IMR-90 (cell line): ENCODE measurements around the gene LIPJ. TPM values are rescaled to one million over a fixed set of nuclear protein-coding genes. Genes with fewer than 3 reads are reported as not detected.

ENCODE experiments used
- ATAC-seq: fragments of 200-7000 bp; cut with Tn5 transposase; 2 replicates; pipeline ENCODE4 v1.9.1; 2020; ENCODE audit warnings: low read depth, mild to moderate bottlenecking, moderate library complexity
- BruUV-seq: library from RNA; stranded (reverse); fragments of 400-500 nt; replicated peaks from 2 replicates; lab custom pipeline; 2021; lab: Mats Ljungman, UMichigan
- CTCF ChIA-PET: fragments of 300-600 bp; formaldehyde crosslinking; extraction: SDS; loops from one replicate; lab custom pipeline; 2021; ENCODE audit warnings: antibody characterized with exemption; lab: Yijun Ruan, JAX
- POLR2A ChIA-PET: fragments of 300-600 bp; sonication (Branson Sonifier 250); formaldehyde crosslinking; loops from one replicate; lab custom pipeline; 2022; ENCODE audit warnings: antibody characterized with exemption; ENCODE audit not compliant: unreplicated experiment; lab: Charles Lee
- DNase-seq: peaks from one replicate; pipeline ENCODE4 v3.0.0; 2013
- H2AFZ ChIP-seq: replicated peaks from 2 replicates; pipeline ENCODE3; 2013; ENCODE audit warnings: low read length, mild to moderate bottlenecking; ENCODE audit not compliant: poor library complexity
- H2AK5ac ChIP-seq: 2 replicates; pipeline ENCODE4 v1.6.1; 2013; ENCODE audit warnings: low read depth, low read length, inconsistent platforms
- H2AK9ac ChIP-seq: replicated peaks from 2 replicates; pipeline ENCODE3; 2013; ENCODE audit warnings: mild to moderate bottlenecking, low read depth, low read length, moderate library complexity; ENCODE audit not compliant: poor library complexity
- H2BK120ac ChIP-seq: 2 replicates; pipeline ENCODE4 v1.6.1; 2013; ENCODE audit warnings: low read depth, low read length, inconsistent platforms
- H2BK15ac ChIP-seq: 3 replicates; pipeline ENCODE4 v1.6.1; 2013; ENCODE audit warnings: low read depth, low read length, inconsistent platforms
- H2BK20ac ChIP-seq: 2 replicates; pipeline ENCODE4 v1.6.1; 2013; ENCODE audit warnings: low read depth, mild to moderate bottlenecking, inconsistent platforms, low read length, moderate library complexity
- H2BK5ac ChIP-seq: 2 replicates; pipeline ENCODE4 v1.6.1; 2013; ENCODE audit warnings: mild to moderate bottlenecking, low read depth, low read length, inconsistent platforms; ENCODE audit not compliant: poor library complexity, severe bottlenecking
- H3K14ac ChIP-seq: replicated peaks from 2 replicates; pipeline ENCODE4 v1.6.1; 2013; ENCODE audit warnings: low read depth, low read length, inconsistent platforms
- H3K18ac ChIP-seq: 2 replicates; pipeline ENCODE4 v1.6.1; 2013; ENCODE audit warnings: low read depth, low read length, control low read depth
- H3K23ac ChIP-seq: 2 replicates; pipeline ENCODE4 v1.6.1; 2013; ENCODE audit warnings: low read depth, low read length, inconsistent platforms
- H3K27ac ChIP-seq: 2 replicates; pipeline ENCODE4 v1.5.1; 2013; ENCODE audit warnings: mild to moderate bottlenecking, control low read depth, low read length; ENCODE audit not compliant: insufficient read depth
- H3K27me3 ChIP-seq: 2 replicates; pipeline ENCODE4 v1.6.1; 2013; ENCODE audit warnings: low read length; ENCODE audit not compliant: control insufficient read depth, insufficient read depth
- H3K36me3 ChIP-seq: 2 replicates; pipeline ENCODE4 v1.6.1; 2013; ENCODE audit warnings: low read length, mixed read lengths; ENCODE audit not compliant: control insufficient read depth, insufficient read depth
- H3K4ac ChIP-seq: 2 replicates; pipeline ENCODE4 v1.6.1; 2013; ENCODE audit warnings: low read depth, low read length, inconsistent platforms
- H3K4me1 ChIP-seq: 2 replicates; pipeline ENCODE4 v1.6.1; 2013; ENCODE audit warnings: low read length, mixed read lengths; ENCODE audit not compliant: control insufficient read depth, insufficient read depth
- H3K4me2 ChIP-seq: 2 replicates; pipeline ENCODE4 v1.6.1; 2013; ENCODE audit warnings: low read depth, mild to moderate bottlenecking, control low read depth, low read length, moderate library complexity
- H3K4me3 ChIP-seq: 2 replicates; pipeline ENCODE4 v1.5.1; 2013; ENCODE audit warnings: low read depth, mild to moderate bottlenecking, control low read depth, low read length, moderate library complexity; ENCODE audit not compliant: insufficient read depth
- H3K56ac ChIP-seq: 2 replicates; pipeline ENCODE4 v1.6.1; 2013; ENCODE audit warnings: low read length, inconsistent platforms; ENCODE audit not compliant: insufficient read depth; ENCODE audit errors: extremely low read depth
- H3K79me1 ChIP-seq, 2 experiments: 2 replicates each; pipeline ENCODE4 v1.6.1; 2013; ENCODE audit warnings: low read length in 2 of 2, inconsistent platforms in 1 of 2, low read depth in 1 of 2
- H3K9ac ChIP-seq: 2 replicates; pipeline ENCODE4 v1.6.1; 2013; ENCODE audit warnings: low read depth, low read length, control low read depth
- H3K9me1 ChIP-seq: 2 replicates; pipeline ENCODE4 v1.6.1; 2013; ENCODE audit warnings: low read length, inconsistent platforms; ENCODE audit not compliant: insufficient read depth
- H3K9me3 ChIP-seq: 2 replicates; pipeline ENCODE4 v1.6.1; 2013; ENCODE audit warnings: low read length; ENCODE audit not compliant: control insufficient read depth, insufficient read depth
- H4K20me1 ChIP-seq: 2 replicates; pipeline ENCODE4 v1.6.1; 2013; ENCODE audit warnings: low read length, inconsistent platforms; ENCODE audit not compliant: insufficient read depth
- H4K5ac ChIP-seq: 2 replicates; pipeline ENCODE4 v1.6.1; 2013; ENCODE audit warnings: mild to moderate bottlenecking, low read depth, low read length, control low read depth
- H4K8ac ChIP-seq, 2 experiments: 2 replicates each; pipeline ENCODE4 v1.6.1; 2013; ENCODE audit warnings: low read depth in 2 of 2, low read length in 2 of 2, control low read depth in 1 of 2, inconsistent platforms in 1 of 2
- H4K91ac ChIP-seq: 2 replicates; pipeline ENCODE4 v1.6.1; 2013; ENCODE audit warnings: low read depth, low read length, inconsistent platforms; ENCODE audit not compliant: insufficient read depth
- CEBPB ChIP-seq: IDR thresholded peaks from 2 replicates; pipeline ENCODE4 v1.6.1; 2012; ENCODE audit warnings: low read depth, low read length, improper control_type of control experiment
- CHD1 ChIP-seq: IDR thresholded peaks from 2 replicates; pipeline ENCODE4 v1.6.1; 2012; ENCODE audit warnings: low read depth, low read length, improper control_type of control experiment
- FOS ChIP-seq: fragments of 150-350 bp; IDR thresholded peaks from 2 replicates; pipeline ENCODE4 v1.6.1; 2016; ENCODE audit warnings: low read depth, low read length
- SMC3 ChIP-seq: fragments of 150-350 bp; IDR thresholded peaks from 2 replicates; pipeline ENCODE4 v1.6.1; 2016; ENCODE audit warnings: low read depth, mild to moderate bottlenecking, antibody characterized with exemption, low read length, moderate library complexity
- WGBS, 2 experiments: methylation state at CpG; one replicate each; pipeline versions ENCODE4 v1.1.5 to v1.1.7; 2013; ENCODE audit warnings: missing lambda C conversion rate in 2 of 2; ENCODE audit not compliant: insufficient read length in 1 of 2; ENCODE audit errors: extremely low coverage in 2 of 2; 5-methylcytosine and 5-hydroxymethylcytosine counted together
- dilution Hi-C: fragments of 300-500 bp; cut with HindIII; formaldehyde crosslinking; loops from one replicate; pipeline ENCODE4 v1.14.3; 2018; ENCODE audit warnings: low sequenced_read_pairs; ENCODE audit not compliant: unreplicated experiment
- in situ Hi-C: fragments of 300-500 bp; cut with MboI; formaldehyde crosslinking; loops from 3 replicates; pipeline ENCODE4 v1.14.3; 2019; ENCODE audit warnings: low sequenced_read_pairs, inconsistent platforms, mixed read lengths
- intact Hi-C: fragments of 100-400 bp; cut with micrococcal nuclease; formaldehyde crosslinking; loops from 2 replicates; pipeline ENCODE4 v1.10.0; 2022
- polyA plus RNA-seq, 3 experiments: library from polyadenylated mRNA; depleted of rRNA; stranded (reverse); fragments of >200 nt; gene quantifications; 2 replicates each; pipeline ENCODE4 v1.2.3, GENCODE V29; 2012; ENCODE audit warnings: low replicate concordance in 1 of 3
- total RNA-seq: library from RNA; depleted of rRNA; stranded (reverse); fragments of >200 nt; gene quantifications from 2 replicates; pipeline ENCODE4 v1.2.3, GENCODE V29; 2012

LIPJ gene
- total and polyA plus RNA-seq, 2 of the 4 experiments (the other 2 are of a cell fraction): not detected

DNA sequence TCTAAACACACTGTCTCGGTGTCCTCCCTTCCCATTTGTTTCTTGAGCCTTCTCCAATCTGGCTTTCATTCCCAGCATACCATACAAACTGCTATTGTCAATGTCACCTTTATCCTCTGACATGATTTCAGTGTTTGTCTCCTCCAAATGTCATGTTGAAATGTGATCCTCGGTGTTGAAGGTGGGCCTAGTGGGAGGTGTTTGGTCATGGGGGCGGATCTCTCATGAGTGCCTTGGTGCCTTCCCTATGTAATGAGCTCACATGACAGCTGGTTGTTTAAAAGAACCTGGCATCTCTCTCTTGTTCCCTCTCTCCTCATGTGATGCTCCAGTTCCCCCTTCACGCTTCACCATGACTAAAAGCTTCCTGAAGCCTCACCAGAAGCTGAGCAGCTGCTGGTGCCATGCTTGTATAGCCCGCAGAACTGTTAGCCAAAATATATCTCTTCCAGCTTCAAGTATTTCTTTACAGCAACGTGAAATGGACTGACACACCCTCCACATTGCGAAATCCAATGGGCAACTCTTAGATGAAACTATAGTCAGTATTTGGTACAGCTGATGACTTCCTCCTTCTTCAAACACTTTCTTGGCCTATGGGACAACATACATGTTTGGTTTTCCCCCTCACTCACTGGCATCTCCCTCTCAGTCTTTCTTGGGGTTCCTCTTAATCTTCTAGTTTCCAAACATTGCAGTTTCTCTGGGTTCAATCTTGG lies 31.2 kb upstream of the LIPJ start:
- no peaks in the 10 kb centered on the region for H3K9me1 ChIP-seq
- H2AFZ ChIP-seq: no peak overlapping the region
- no peak for DNase-seq
- ChIA-PET CTCF (no interaction called here), POLR2A (interaction anchor here (0.5 kb wide), 1 partner anchor 606 kb away, joined by 5 read pairs; no protein-coding TSS in a partner anchor)
- no peak overlapping the region; the same call in 1 of the 2 replicates for H3K23ac ChIP-seq
- H3K4me1 ChIP-seq: no peaks in the 10 kb centered on the region; the same call in 1 of the 2 replicates
- ATAC-seq: no peak
- no peak overlapping the region for H3K18ac ChIP-seq
- H2BK15ac ChIP-seq: no peak overlapping the region
- no peaks in the 10 kb centered on the region for H3K36me3 ChIP-seq
- no peak overlapping the region for H4K5ac ChIP-seq
- no peak overlapping the region for H3K27ac ChIP-seq
- no peaks in the 10 kb centered on the region for H4K20me1 ChIP-seq
- no peaks in the 10 kb centered on the region for H3K79me1 ChIP-seq
- H4K8ac ChIP-seq: no peak overlapping the region
- no peak overlapping the region for H2BK20ac ChIP-seq
- no peak overlapping the region for H2AK9ac ChIP-seq
- H4K91ac ChIP-seq: no peak overlapping the region
- BruUV-seq: no TSS peak
- H3K9me3 ChIP-seq: no peaks in the 10 kb centered on the region; the same call in 1 of the 2 replicates
- H3K9ac ChIP-seq: no peak overlapping the region
- no peak overlapping the region for H3K4me3 ChIP-seq
- dilution Hi-C loops (no loop called here), intact Hi-C loops (loop anchor here (10.0 kb wide), 3 partner anchors 401 to 621 kb away; no protein-coding TSS in a partner anchor), in situ Hi-C loops (no loop called here)
- no peak overlapping the region for H2BK120ac ChIP-seq
- H3K4me2 ChIP-seq: no peak overlapping the region
- no peak overlapping the region for H2BK5ac ChIP-seq
- TF ChIP-seq CEBPB: peak; percentile 81
- no peak for TF ChIP-seq CHD1
- no peak for TF ChIP-seq FOS
- no peak for TF ChIP-seq SMC3
- no peak overlapping the region for H3K4ac ChIP-seq
- H2AK5ac ChIP-seq: no peak overlapping the region
- WGBS, 2 experiments: 80% methylated on average over 2 of the region's 7 CpGs; no CpG with 5 or more reads in 1 of the 2 experiments
- H3K14ac ChIP-seq: no peak overlapping the region
- H3K56ac ChIP-seq: no peak overlapping the region
- no peaks in the 10 kb centered on the region for H3K27me3 ChIP-seq
